ENCODE data around the gene SPOP. TPM values are rescaled to one million over a fixed set of nuclear protein-coding genes. Genes with fewer than 3 reads are reported as not detected.

SPOP gene
- total and polyA plus RNA-seq, 9 of the 15 experiments (the other 6 are each of a cell fraction or from before 2014, with no cell fraction given), result 34.2 to 65.9 (median 39.7) TPM

DNA sequence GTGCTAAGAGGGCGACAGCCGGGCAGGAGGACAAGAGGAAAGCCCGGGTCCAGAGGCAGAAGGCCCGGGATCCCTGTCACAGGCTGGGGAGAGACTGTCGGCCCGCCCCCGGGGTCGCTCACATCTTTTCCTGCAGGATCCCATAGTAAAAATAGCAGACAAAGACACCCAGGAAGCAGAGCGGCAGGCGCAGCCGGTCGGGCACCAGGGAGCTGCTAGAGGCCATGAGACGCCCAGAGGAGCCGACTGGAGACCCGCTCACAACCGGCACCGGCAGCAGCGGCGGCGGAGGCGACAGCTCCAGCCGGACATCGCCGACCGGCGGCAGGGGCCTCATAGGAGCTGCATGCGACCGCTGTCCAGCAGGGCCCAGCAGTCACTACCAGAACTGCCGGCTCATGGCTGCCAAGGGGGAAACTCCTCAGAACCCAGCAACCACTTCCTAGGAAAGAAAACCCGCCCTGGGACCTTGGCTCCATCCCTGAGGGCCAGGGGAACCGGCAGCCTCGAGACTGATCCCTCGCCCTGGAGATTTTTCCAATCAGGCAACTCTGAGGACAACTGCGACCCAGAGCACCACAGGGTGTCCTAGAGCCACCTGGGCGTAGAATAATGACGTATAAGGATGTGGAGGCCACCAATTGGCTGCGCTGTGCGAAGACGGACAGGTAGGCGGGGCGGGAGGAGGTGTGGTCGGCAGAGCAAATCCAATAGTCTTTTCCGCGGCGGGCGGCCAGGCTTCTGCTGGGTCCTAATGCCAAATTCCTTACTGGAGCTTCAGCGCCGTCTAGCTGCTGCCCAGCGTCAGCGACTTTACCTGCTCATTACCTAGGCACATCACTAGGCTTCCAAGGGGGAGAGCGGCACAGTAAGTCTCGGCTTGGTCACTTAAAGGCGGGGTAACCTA, 30.0 kb upstream of the SPOP start, which contains the start of gene SLC35B1 (continued):
- TF ChIP-seq, protein P1, sequence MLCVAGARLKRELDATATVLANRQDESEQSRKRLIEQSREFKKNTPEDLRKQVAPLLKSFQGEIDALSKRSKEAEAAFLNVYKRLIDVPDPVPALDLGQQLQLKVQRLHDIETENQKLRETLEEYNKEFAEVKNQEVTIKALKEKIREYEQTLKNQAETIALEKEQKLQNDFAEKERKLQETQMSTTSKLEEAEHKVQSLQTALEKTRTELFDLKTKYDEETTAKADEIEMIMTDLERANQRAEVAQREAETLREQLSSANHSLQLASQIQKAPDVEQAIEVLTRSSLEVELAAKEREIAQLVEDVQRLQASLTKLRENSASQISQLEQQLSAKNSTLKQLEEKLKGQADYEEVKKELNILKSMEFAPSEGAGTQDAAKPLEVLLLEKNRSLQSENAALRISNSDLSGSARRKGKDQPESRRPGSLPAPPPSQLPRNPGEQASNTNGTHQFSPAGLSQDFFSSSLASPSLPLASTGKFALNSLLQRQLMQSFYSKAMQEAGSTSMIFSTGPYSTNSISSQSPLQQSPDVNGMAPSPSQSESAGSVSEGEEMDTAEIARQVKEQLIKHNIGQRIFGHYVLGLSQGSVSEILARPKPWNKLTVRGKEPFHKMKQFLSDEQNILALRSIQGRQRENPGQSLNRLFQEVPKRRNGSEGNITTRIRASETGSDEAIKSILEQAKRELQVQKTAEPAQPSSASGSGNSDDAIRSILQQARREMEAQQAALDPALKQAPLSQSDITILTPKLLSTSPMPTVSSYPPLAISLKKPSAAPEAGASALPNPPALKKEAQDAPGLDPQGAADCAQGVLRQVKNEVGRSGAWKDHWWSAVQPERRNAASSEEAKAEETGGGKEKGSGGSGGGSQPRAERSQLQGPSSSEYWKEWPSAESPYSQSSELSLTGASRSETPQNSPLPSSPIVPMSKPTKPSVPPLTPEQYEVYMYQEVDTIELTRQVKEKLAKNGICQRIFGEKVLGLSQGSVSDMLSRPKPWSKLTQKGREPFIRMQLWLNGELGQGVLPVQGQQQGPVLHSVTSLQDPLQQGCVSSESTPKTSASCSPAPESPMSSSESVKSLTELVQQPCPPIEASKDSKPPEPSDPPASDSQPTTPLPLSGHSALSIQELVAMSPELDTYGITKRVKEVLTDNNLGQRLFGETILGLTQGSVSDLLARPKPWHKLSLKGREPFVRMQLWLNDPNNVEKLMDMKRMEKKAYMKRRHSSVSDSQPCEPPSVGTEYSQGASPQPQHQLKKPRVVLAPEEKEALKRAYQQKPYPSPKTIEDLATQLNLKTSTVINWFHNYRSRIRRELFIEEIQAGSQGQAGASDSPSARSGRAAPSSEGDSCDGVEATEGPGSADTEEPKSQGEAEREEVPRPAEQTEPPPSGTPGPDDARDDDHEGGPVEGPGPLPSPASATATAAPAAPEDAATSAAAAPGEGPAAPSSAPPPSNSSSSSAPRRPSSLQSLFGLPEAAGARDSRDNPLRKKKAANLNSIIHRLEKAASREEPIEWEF (CRISPR knock-in tag; IDR thresholded peaks at IDR 0.05), result no peak
- TF ChIP-seq, protein P2, sequence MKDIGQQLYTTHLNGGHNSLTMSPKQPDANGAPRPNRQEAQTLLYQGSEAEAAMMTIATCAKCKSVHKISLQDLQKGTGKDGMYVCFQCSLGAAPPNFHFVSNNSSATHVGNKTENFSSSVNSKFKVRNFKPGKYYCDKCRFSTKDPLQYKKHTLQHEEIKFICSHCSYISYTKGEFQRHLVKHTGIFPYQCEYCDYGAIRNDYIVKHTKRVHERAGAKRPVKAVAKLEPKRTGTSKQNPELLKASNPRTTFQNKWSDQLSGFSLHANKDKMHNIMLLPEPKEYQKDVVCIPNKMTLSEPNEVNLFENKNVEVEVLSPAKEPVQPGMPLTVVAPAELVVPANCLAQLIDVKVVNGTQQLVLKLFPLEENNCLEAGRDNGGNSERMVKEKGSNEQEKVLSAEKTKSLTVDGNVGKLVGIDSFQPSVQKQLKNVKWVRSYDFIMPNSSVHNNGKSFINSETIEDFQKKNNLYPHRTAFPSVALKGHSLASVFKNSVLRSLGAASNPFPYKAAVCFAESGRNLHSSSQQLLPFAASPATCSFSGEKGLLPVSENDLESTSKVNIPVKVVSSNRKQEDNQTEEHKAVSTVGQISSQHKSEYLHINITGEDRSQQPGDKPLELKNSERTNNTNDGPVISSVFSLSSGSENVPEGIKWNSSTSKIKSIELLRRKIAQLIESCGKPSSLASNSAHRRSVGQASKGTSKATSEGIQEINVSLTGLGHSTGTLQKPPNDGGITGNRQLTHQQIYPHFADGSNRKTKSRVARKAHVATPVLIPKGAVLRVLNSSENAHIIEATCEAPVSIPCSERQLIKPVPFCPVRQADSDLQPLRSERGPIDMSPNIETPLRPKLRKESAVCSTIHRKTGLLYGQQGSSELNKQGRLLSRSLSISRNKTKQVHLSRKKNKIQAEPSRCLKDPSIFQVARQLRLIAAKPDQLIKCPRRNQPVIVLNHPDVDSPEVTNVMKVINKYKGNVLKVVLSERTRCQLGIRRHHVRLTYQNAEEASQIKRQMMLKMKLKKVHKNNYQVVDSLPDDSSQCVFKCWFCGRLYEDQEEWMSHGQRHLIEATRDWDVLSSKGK (CRISPR knock-in tag; IDR thresholded peaks at IDR 0.05), result no peak; the same call in 1 of the 2 replicates
- TF ChIP-seq, protein P3, sequence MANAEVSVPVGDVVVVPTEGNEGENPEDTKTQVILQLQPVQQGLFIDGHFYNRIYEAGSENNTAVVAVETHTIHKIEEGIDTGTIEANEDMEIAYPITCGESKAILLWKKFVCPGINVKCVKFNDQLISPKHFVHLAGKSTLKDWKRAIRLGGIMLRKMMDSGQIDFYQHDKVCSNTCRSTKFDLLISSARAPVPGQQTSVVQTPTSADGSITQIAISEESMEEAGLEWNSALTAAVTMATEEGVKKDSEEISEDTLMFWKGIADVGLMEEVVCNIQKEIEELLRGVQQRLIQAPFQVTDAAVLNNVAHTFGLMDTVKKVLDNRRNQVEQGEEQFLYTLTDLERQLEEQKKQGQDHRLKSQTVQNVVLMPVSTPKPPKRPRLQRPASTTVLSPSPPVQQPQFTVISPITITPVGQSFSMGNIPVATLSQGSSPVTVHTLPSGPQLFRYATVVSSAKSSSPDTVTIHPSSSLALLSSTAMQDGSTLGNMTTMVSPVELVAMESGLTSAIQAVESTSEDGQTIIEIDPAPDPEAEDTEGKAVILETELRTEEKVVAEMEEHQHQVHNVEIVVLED (CRISPR knock-in tag; IDR thresholded peaks at IDR 0.05), result no peak
- TF ChIP-seq ELK1 (CRISPR knock-in tag; IDR thresholded peaks at IDR 0.05) (no peak), COPS2 (conservative IDR thresholded peaks at IDR 0.05) (no peak), IRF2 (CRISPR knock-in tag; IDR thresholded peaks at IDR 0.05) (no peak), ZBTB11 (CRISPR knock-in tag; IDR thresholded peaks at IDR 0.05) (peak in 1 of 3 experiments; percentile 62; a peak in 1 of 6 replicates), POLR2A (conservative IDR thresholded peaks at IDR 0.05) (peak; percentile 84), ZNF12 (CRISPR knock-in tag; IDR thresholded peaks at IDR 0.05) (no peak)
